ENCODE results near the gene TRPV4.

TRPV4 gene

DNA sequence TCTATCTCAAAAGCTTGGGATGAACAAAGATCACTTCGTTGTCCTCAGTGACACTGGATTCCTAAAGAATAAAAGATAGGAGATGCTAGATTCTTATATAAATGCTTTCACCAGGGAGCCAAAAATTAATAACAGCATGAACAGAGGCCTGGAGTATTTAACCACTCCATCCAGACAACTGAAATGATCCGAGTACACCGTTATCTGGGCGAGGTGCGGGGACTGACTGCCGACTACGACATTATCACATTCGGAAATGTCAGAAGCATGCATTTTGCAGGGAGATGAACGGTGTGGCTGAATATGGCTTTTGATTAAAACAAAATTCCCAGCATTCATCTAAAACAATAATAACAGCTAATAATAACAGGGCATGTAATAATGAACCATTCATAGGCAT is 56.6 kb downstream of the TRPV4 start:
- no peak for DNase-seq (ENCODE audit: low spot score)

DNA sequence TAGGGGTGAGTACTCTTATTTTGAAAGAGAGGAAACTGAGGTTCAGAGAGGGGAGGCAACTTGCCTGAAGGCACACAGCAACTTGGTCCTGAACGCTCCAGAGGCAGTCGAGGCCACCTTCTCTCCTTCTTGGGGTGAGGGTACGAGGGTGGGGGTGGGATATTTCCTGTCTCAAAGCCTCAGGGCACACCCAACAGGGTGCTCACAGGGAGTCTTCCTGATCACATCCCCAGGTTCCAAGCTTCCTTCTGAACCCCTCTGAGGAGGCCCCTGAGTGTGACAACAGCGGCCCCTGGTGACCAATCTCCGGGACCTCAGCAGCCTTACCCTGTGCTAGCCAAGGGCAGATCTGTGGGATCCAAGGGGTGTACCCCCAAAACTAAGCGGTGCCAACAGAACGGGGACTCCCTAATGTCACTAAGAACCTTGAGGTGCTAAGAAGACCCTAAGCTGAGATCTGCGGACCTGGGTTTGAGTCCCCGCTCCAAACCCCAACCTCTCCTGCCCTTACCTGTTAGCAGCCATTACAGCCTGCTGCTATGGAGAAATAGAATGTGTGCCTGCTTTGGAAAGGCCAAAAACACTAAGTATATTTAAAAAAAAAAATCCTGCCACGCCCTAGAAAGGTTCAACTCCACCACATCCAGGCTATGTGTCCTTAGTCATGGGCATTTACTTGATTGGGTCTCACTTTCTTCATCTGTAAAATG is 57.9 kb downstream of the TRPV4 start:
- peak; percentile 52 for DNase-seq (ENCODE audit: low spot score)

DNA sequence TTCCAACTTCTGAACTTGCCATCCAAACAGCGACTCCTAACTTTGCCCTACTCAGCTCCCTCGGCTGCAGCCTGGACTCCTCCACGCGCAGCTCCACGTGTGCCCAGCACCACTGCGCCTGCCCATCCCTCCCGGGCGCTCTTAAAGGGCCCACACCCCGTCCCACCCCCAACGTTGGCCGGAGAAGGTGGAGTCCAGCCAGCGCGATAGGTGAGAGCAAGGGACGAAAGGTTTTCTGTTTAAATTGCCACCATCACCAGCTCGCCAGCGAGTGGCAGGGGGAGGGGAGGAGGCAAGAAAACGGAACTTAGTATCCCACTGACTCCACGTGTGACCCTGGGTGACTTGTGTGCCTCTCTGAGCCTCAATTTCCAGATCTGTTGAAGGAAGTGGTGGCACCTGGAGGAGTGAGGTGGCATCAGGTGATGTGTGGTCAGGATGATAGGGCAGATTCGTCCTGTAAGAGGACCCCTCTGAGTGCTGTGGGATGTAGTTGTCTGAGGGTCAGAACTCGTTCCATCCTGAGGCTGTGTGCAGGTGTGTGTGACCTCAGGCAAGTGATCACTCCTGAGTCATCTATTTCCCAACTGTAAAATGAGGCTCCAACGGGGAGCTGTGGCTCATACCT is 59.7 kb downstream of the TRPV4 start:
- DNase-seq (ENCODE audit: low spot score): peak; percentile 40

DNA sequence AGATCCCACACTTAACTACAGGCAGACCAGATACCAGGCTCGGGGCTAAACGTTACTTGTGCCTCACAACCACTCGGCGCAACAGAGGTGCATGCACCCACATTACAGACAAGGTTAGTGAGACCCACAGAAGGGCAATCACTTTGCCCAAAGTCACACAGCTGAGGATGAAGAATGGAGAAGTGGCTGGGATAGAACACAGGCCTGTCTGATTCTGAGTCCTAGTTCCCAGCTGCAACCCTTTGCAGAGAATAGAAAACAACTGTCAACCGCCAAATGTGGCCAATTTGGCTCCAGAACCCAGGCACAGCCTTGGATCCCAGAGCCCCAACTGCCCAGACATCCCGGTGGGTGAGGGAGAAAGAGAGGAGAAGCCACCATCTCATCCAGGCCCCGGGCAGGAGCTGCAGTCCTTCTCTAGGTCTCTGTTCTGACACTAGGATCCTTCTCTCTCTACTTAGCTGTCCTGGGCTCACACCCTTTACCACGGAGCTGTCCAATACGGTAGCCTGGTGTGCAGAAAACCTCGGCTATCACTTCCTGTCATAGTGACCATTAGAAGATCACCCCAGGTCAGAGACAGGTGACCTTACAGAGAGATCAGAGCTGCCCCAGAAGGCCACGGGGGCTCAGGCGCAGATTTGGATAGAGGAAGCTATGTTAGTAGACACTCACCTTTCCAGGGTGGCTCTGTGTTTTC is 60.4 kb downstream of the TRPV4 start:
- peak; percentile 15 for DNase-seq (ENCODE audit: low spot score)

DNA sequence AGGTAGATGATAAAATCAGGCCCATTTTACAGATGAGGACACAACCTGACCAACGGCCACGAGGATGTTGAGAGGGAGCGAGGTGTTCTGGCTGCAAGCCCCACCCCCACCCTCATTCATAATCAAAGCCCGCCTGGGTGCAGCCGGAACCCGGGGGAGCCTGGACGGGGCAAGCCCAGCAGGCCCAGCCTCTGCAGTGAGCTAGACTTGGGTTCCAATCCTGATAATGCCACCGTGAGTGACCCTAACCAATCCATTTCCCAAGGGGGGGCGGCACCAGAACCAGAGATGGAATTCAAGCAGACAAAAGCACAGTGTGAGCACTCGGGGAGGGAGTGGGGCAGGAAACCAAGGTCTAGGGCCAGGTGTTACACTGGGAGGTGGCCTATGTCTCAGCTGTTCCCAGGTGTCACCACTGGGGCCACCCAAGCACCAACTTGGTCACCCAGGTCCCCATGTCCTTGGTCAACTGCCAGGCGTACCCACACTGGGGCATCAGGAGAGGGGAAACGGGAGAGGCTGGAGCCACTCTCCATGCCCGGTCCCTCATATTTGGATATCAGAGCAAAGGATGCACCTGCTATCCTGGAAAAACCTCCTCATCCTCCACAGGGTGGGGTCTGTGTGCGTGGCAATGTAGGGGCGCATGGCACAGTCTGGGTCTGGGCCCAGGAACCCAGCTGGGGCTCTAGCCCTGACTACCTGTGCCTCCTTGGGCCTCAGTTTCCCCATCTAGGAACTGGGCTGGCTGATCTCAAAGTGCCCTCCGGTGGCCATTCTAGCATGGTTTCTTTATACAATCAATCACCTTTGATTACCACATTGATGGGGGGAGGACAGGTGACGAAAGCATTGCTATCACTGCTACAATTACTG is 61.2 kb downstream of the TRPV4 start:
- DNase-seq (ENCODE audit: low spot score): no peak

DNA sequence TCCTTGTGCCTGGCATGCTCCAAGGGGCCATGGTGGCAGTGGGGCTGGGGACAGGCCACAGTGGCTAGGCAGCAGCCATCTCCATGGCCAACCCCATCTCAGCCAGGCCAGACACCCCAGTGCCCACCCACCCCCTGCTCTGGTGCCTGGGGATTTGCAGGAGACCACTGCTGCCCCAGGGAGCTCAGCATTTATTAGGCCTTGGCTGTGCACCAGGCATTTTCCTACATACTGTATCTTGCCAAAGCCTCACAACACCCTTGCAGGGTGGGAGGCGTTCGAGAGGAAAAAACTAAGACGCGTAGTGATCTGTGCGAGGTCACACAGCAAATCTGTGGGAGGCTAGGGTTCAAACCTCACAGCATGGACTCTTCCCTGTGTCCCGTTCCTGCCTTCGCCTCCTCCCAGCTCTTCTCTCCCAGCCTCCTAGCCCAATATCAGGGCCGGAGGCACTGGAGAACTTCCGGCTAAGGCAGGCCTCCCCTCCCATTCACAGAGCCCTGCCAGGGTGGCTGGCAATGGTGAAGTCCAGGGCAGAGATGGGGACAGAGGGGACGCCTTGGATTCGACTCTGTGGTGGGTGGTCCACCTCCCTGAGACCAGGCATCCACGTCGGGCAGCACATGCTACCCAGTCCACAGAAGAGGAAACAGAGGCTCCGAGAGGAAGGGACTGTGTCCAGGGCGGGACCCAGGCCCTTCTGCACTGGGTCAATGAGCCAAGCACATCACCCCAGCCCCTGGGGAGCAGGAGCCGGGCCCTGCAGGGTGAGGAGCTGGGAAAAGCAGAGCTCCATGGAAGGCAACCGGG is 62.1 kb downstream of the TRPV4 start:
- DNase-seq (ENCODE audit: low spot score): no peak

DNA sequence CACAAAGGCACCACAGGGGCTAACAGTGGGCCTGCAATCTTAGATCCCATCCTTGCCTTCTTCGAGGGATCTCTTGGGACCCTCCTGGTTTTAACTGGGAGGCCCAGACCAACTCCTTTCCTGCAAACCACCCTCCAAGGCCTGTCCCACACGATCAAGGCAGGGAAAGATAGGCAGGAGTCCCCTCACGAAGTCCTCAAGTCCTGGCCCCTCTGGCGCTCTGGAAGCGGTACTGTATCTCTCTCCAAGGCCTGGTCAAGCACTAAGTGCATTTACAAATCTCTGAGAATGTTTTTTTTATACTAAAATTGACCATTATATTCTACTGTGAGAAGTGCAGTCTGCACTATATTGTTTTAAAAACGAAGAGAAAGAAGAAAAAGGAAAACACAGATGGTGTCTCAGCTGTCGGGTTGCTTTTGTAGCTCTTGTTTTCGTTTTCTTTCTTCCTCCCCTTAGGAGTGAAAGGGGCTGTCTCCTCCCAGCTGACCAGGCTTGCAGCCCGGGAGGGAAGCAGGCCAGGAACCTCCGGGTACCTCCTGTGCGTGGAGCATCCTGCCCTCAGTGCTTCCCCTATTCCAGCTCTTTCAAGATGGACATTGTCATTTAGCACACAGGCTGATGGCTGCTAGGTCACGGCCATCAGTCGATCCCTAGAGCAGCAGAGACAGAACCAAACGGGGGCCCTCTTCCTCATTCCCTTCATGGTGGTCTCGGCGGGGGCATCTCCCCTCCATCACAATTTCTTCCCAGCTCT is 62.9 kb downstream of the TRPV4 start:
- DNase-seq (ENCODE audit: low spot score): no peak

DNA sequence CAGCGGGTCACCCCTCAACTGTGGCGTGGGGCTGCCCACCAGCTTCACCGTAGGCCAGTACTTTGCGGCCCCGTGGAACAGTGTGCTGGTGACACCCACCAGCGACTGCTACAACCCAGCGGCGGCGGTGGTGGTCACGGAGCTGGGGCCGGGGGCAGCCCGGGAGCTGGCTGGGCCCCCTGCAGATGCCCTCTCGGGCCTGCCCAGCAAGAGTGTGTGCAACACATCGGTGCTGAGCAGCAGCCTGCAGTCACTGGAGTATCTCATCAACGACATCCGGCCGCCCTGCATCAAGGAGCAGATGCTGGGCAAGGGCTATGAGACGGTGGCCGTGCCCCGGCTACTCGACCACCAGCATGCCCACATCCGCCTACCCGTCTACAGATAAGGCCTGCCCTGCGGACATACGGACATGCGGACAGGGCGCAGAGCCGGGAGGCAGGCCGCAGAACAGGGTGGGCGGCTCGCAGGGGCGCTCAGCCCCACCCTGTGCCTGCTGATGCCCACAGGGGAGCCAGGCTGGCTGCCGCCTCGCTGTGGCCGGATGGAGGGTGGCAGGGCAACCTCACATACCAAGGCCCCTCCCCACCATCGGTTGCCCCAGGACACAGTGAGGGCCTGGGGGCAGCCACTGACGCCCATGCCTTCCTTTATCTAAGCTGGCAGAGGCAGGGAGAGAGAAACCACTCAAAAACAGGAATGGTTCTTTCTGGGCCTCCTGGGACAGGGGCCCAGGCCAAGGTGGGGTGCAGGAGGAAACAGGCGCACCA is 64.1 kb downstream of the TRPV4 start:
- DNase-seq (ENCODE audit: low spot score): no peak

DNA sequence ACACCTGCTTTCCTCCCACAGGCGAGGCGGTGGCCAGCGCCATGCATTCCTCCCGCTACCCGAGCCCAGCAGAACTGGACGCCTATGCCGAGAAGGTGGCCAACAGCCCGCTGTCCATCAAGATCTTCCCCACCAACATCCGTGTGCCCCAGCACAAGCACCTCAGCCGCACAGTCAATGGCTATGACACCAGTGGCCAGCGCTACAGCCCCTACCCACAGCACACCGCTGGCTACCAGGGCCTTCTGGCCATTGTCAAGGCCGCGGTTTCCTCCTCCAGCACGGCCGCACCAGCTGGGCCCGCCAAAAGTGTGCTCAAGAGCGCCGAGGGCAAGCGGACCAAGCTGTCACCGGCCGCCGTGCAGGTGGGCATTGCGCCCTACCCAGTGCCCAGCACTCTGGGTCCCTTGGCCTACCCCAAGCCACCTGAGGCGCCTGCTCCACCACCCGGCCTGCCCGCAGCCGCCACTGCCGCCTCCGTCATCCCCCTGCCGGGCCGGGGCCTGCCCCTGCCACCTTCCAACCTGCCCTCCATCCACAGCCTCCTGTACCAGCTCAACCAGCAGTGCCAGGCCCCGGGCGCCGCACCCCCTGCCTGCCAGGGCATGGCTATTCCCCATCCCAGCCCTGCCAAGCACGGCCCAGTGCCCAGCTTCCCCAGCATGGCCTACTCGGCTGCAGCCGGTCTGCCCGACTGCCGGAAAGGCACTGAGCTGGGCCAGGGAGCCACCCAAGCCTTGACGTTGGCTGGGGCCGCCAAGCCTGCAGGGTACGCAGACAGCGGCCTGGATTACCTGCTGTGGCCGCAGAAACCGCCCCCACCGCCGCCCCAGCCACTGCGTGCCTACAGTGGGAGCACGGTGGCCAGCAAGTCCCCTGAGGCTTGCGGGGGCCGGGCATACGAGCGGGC is 65.0 kb downstream of the TRPV4 start:
- DNase-seq (ENCODE audit: low spot score): no peak

DNA sequence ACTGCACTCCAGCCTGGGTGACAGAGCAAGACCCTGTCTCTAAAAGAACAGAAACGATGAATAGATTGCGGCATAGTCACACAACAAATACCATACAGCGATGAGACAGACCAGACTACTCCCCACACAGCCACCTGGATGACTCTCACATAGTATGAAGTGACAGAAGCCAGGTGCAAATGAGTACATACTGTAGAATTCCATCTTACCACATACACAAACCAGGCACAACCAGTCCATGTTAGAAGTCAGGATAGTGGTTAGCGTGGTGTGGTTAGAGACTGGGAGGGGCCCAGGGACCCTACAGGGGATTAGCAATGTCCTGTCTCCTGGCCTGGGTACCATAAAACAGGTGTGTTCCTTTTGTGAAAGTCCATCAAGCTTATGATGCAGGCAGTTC is 65.7 kb downstream of the TRPV4 start:
- peak; percentile 94 for DNase-seq (ENCODE audit: low spot score)

DNA sequence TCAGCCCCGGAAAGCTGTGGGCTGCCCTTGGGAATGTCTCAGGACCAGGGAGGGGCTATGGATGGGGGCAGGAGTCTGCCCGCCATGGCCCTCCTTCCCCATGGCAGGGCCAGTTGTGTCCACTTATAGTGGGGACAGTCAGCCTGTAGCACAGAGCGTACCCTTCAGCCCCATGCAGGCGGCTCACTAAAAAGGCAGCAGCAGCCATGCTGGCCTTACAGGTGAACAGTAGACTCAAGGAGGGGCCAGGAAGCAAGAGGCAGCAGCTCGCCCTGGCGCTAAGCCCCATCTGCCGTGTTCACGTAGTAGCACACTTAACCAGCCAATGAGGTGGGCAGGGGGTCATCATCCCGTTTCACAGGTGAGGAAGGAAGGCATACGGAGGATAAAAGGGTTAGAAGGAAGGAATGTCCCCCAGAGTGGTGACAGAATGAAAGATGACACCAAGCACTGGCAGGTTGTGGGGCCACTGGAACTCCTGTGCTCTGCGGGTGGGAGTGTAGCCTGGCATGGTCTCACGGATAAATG is 66.9 kb downstream of the TRPV4 start:
- no peak for DNase-seq (ENCODE audit: low spot score)

DNA sequence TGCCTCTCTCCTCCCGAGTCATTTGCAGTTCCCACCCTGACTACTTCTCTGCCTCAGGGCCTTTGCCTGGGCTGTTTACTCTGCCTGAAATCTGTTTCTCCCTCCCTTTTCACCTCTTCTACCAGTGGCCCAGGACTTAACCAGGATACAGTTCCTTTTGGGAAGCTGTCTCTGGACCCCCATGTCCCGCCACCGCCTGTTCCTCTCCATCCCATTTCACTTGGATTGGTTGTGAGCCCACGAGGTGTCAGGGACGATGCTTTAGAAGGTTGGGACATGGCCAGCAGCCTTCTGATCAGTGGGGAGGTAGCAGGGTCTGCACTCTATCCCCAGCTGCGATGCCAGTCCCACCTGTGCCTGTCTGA is 67.8 kb downstream of the TRPV4 start:
- DNase-seq (ENCODE audit: low spot score): no peak

DNA sequence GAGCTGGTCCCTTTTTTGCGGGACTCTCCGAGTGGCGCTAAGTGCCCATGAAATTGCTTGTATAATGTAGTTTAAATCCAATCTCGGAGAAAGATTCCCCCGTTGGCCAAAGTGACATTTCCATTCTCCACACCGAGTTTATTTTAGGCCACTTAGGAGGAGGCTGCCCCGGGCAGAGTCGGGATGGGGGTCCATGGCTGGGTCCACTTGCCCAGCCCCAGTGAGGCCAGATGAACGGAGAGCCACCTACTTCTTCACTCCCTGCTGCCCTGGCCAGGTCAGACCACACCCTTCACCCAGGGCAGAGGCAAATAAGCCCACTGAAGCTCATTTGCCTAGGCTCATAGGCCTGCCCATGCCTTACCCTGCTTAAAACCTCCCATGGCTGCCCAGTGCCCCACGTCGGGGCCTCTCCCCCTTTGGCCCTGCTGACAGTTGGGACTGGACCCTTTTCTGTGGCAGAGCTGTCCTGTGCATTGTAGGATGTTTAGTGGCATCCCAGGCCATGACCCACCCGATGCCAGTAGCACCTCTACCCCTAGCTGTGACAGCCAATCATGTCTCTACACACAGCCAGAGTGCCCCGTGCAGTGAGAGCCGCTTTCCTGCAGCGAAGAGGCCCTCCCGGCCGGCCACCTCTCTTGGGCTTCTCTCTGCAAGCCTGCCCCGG is 68.3 kb downstream of the TRPV4 start:
- DNase-seq (ENCODE audit: low spot score): no peak

DNA sequence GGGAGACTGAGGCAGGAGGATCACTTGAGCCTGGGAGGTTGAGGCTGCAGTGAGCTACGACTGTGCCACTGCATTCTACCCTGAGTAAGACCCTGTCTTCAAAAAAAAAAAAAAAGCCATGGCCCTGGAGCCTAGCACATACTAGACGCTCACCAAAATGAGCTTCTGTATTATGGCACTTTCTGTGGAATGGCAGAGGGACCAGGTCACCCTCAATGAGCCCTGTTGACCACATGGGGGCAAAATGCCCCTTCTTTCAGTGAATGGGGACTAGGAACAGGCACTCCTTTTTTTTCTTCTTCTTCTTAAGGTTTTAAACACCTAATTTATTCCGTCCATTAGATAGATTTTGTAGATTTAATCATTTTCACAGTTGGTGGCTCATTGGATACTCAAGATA is 69.1 kb downstream of the TRPV4 start:
- no peak for DNase-seq (ENCODE audit: low spot score)

DNA sequence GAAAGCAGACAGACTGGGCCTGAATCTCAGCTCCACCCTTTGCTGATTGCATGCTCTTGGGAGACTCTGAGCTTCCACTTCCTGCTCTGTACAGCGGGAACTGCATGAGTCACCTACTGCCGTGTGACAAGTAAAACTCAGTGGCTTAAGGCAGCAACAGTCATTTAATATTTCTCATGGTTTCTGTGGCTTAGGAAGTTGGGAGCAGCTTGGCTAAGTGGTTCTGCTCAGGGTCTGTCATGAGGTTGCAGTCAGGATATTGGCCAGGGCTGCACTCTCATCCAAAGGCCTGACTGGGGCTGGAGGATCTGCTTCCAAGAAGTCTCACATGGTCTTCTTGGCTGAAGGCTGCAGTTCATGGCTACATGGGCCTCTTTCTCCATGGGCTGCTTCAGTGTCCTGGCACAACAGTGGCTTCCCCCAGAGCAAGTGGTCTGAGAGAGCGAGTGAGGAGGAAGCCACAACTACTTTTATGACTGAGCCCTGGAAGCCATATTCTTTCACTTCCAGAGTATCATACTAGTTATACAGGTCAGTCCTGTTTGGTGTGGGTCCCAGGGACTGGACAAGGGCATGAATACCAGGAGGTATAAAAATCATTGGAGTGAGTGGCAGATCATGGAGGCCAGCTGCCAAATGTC is 69.9 kb downstream of the TRPV4 start:
- DNase-seq (ENCODE audit: low spot score): peak; percentile 52

DNA sequence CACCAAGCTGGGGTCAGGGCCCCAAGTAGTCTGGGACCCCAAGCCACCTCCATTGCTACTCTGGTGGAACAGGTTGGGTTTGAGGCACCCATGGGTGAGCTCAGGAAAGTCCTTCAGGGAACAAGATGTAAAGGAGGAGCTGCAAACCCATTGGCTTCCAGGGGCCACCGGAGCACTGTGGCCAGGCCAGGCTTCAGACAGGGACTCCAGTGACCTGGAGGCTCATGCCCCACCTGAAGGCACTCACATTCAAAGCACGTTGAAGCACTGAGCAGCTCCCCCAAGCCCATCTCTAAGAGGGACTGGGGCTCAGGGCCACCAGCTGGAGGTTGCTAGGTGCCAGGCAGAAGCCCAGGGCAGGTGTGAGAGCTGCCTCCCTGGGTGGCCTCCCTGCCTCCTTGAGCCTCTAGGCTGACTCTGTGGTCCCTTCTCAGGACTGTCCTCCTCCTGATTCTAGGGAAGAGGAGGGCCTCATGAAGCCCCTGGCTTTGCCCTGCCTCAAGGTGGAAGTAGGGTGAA is 70.5 kb downstream of the TRPV4 start:
- no peak for DNase-seq (ENCODE audit: low spot score)

DNA sequence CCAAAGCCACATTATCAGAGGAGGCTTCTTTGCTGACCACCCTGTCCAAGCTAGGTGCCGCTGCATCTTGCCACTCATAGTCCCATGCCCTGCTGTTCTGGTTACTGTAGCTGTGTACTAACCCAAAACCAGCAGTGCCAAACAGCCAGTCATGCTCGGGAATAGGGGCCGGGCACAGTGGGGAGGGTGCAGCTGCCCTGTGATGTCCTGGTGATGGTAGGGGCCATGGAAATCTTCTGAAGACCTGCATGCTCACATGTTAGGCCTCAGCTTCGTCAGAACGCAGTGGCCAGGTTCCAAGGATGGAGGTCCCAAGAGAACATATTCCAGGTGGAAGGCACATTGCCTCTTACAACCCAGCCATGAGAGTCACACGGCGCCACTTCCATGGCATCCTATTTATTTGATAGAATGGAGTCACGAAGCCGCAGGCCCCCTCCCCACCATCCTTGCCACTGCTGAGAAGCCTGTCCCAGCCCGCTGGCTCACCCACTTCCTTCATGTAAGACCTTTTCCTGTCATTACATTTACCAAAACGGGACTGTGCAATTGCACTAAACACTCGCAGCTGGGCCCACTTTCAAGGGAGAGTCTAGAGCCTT is 71.0 kb downstream of the TRPV4 start:
- DNase-seq (ENCODE audit: low spot score): no peak

Data from SW480 (cell line).